ENCODE measurements around the gene DUSP22.

DUSP22 gene

GRCh38 chr6:359261-360035, 67.2 kb downstream of the DUSP22 start:
- no peak overlapping the region for H3K4me3 ChIP-seq (ENCODE audit: low read depth, low read length)
- TF ChIP-seq CTCF (IDR thresholded peaks at IDR 0.05; ENCODE audit: insufficient read depth, low read depth, low read length, missing control alignments) = no peak
- DNase-seq (ENCODE audit: low read depth) = no peak

- DNase-seq (ENCODE audit: low read depth) = no peak
- no peak overlapping the region for H3K4me3 ChIP-seq (ENCODE audit: low read depth, low read length)
- no peak for TF ChIP-seq CTCF (IDR thresholded peaks at IDR 0.05; ENCODE audit: insufficient read depth, low read depth, low read length, missing control alignments)
Measured at GRCh38 chr6:360349-360748, 68.1 kb downstream of the DUSP22 start.

- H3K4me3 ChIP-seq (ENCODE audit: low read depth, low read length) = no peak overlapping the region
- no peak for DNase-seq (ENCODE audit: low read depth)
- TF ChIP-seq CTCF (IDR thresholded peaks at IDR 0.05; ENCODE audit: insufficient read depth, low read depth, low read length, missing control alignments) = no peak
Measured at GRCh38 chr6:360764-361373, 68.6 kb downstream of the DUSP22 start.

- TF ChIP-seq CTCF (IDR thresholded peaks at IDR 0.05; ENCODE audit: insufficient read depth, low read depth, low read length, missing control alignments) = no peak
- H3K4me3 ChIP-seq (ENCODE audit: low read depth, low read length) = no peak overlapping the region
- no peak for DNase-seq (ENCODE audit: low read depth)
Measured at GRCh38 chr6:361411-362132, 69.3 kb downstream of the DUSP22 start.

- H3K4me3 ChIP-seq (ENCODE audit: low read depth, low read length) = no peak overlapping the region
- no peak for TF ChIP-seq CTCF (IDR thresholded peaks at IDR 0.05; ENCODE audit: insufficient read depth, low read depth, low read length, missing control alignments)
- DNase-seq (ENCODE audit: low read depth) = no peak
Measured at GRCh38 chr6:362231-362923, 70.1 kb downstream of the DUSP22 start.

- no peak for TF ChIP-seq CTCF (IDR thresholded peaks at IDR 0.05; ENCODE audit: insufficient read depth, low read depth, low read length, missing control alignments)
- no peak overlapping the region for H3K4me3 ChIP-seq (ENCODE audit: low read depth, low read length)
- DNase-seq (ENCODE audit: low read depth) = no peak
Measured at GRCh38 chr6:362924-363249, 70.6 kb downstream of the DUSP22 start.
